OCI-LY7 (cell line): ENCODE measurements around the gene TMC1. TPM values are rescaled to one million over a fixed set of nuclear protein-coding genes. Genes with fewer than 3 reads are reported as not detected.

Experiments used
- BruUV-seq: library from RNA; stranded (reverse); fragments of 400-500 nt; replicated peaks from 2 replicates; lab custom pipeline; 2021; lab: Mats Ljungman, UMichigan
- CTCF ChIA-PET: fragments of 300-600 bp; sonication (Branson Sonifier 250); formaldehyde crosslinking; loops from one replicate; lab custom pipeline; 2022; ENCODE audit warnings: antibody characterized with exemption; ENCODE audit not compliant: unreplicated experiment; lab: Charles Lee
- POLR2A ChIA-PET: fragments of 300-600 bp; sonication (Branson Sonifier 250); formaldehyde crosslinking; loops from one replicate; lab custom pipeline; 2022; ENCODE audit warnings: antibody characterized with exemption; lab: Charles Lee
- DNase-seq: peaks from one replicate; pipeline ENCODE4 v3.0.0-alpha.2; 2015; ENCODE audit warnings: low spot score
- H2AFZ ChIP-seq: fragments of 200-600 bp; sonication (generic), shearing (Covaris generic); 2 replicates; pipeline ENCODE4 v1.6.1; 2014; ENCODE audit warnings: mild to moderate bottlenecking, antibody characterized with exemption, low read length, moderate library complexity
- H3K27ac ChIP-seq: fragments of 200-600 bp; sonication (generic); 2 replicates; pipeline ENCODE4 v1.5.1; 2014; ENCODE audit warnings: mixed run types, low read depth, mild to moderate bottlenecking, moderate library complexity, low read length, inconsistent platforms; ENCODE audit not compliant: poor library complexity, severe bottlenecking
- H3K36me3 ChIP-seq: fragments of 200-600 bp; sonication (generic); 2 replicates; pipeline ENCODE4 v1.6.1; 2014; ENCODE audit warnings: mild to moderate bottlenecking, antibody characterized with exemption, low read length, moderate library complexity, mixed read lengths; ENCODE audit not compliant: insufficient read depth
- H3K4me1 ChIP-seq: fragments of 200-600 bp; sonication (generic); 2 replicates; pipeline ENCODE4 v1.5.1; 2014; ENCODE audit warnings: mild to moderate bottlenecking, low read length; ENCODE audit not compliant: insufficient read depth, poor library complexity, severe bottlenecking
- H3K4me2 ChIP-seq: fragments of 200-600 bp; sonication (generic); 2 replicates; pipeline ENCODE4 v1.6.1; 2014; ENCODE audit warnings: mild to moderate bottlenecking, low read length
- H3K4me3 ChIP-seq: fragments of 200-600 bp; sonication (generic); 2 replicates; pipeline ENCODE4 v1.5.1; 2014; ENCODE audit warnings: mild to moderate bottlenecking, low read depth, low read length; ENCODE audit not compliant: poor library complexity, severe bottlenecking
- H3K79me2 ChIP-seq: fragments of 200-600 bp; sonication (generic); 2 replicates; pipeline ENCODE4 v1.6.1; 2016; ENCODE audit warnings: low read depth, mild to moderate bottlenecking, low read length, moderate library complexity, mixed read lengths; ENCODE audit not compliant: insufficient read depth
- H3K9me2 ChIP-seq: fragments of 200-600 bp; sonication (generic); 2 replicates; pipeline ENCODE4 v1.6.1; 2016; ENCODE audit warnings: mild to moderate bottlenecking, low read length, mixed read lengths; ENCODE audit not compliant: insufficient read depth
- H3K9me3 ChIP-seq: fragments of 200-600 bp; sonication (generic); 2 replicates; pipeline ENCODE4 v1.6.1; 2014; ENCODE audit warnings: mild to moderate bottlenecking, mixed run types, low read length, mixed read lengths
- H4K20me1 ChIP-seq: fragments of 200-600 bp; sonication (generic); 2 replicates; pipeline ENCODE4 v1.6.1; 2014; ENCODE audit warnings: mild to moderate bottlenecking, antibody characterized with exemption, low read length, moderate library complexity, mixed read lengths; ENCODE audit not compliant: insufficient read depth
- CTCF ChIP-seq: fragments of 200-600 bp; sonication (generic); conservative IDR thresholded peaks from 2 replicates; pipeline ENCODE4 v1.5.1; 2014; ENCODE audit warnings: mild to moderate bottlenecking, antibody characterized with exemption, low read length, moderate library complexity, mixed read lengths
- EZH2phosphoT487 ChIP-seq: fragments of 200-600 bp; sonication (generic); IDR thresholded peaks from 2 replicates; pipeline ENCODE4 v1.6.1; 2018; ENCODE audit warnings: low read depth, borderline replicate concordance, mild to moderate bottlenecking, mixed run types, antibody characterized with exemption, low read length, moderate library complexity, mixed read lengths
- intact Hi-C: fragments of 100-400 bp; cut with micrococcal nuclease; formaldehyde crosslinking; loops from one replicate; pipeline ENCODE4 v1.10.0; 2022; ENCODE audit not compliant: unreplicated experiment
- total RNA-seq, 2 experiments: library from RNA; depleted of rRNA in 1 of 2; stranded (reverse); fragments of >200 nt in 1 of 2; shearing (Covaris generic) in 1 of 2; gene quantifications; 2 replicates each; pipeline ENCODE4 v1.2.3, GENCODE V29; 2014 to 2022

Gene TMC1
- total RNA-seq, 2 experiments from 2014 or later: not detected

- intact Hi-C loops: loop anchor here (5.0 kb wide), 1 partner anchor 542 kb away; no protein-coding TSS in a partner anchor
- no peaks in the 10 kb centered on the region for H3K79me2 ChIP-seq
- H4K20me1 ChIP-seq: no peaks in the 10 kb centered on the region
- BruUV-seq: no TSS peak
- no peak overlapping the region for H2AFZ ChIP-seq
- H3K4me2 ChIP-seq: no peak overlapping the region
- ChIA-PET CTCF (no interaction called here), POLR2A (no interaction called here)
- no peaks in the 10 kb centered on the region for H3K4me1 ChIP-seq
- no peaks in the 10 kb centered on the region for H3K36me3 ChIP-seq
- no peak overlapping the region for H3K27ac ChIP-seq
- no peaks in the 10 kb centered on the region for H3K9me3 ChIP-seq
- DNase-seq: no peak
- H3K4me3 ChIP-seq: no peak overlapping the region
- no peaks in the 10 kb centered on the region for H3K9me2 ChIP-seq
- no peak for TF ChIP-seq CTCF
- TF ChIP-seq EZH2phosphoT487: no peak
These were observed 302.6 kb downstream of the TMC1 start for GRCh38 chr9:72823971-72824370.

- no peak overlapping the region for H2AFZ ChIP-seq
- TF ChIP-seq CTCF (no peak), EZH2phosphoT487 (no peak)
- no peaks in the 10 kb centered on the region for H4K20me1 ChIP-seq
- H3K79me2 ChIP-seq: no peaks in the 10 kb centered on the region
- H3K27ac ChIP-seq: no peak overlapping the region
- no peaks in the 10 kb centered on the region for H3K9me3 ChIP-seq
- no peaks in the 10 kb centered on the region for H3K36me3 ChIP-seq
- CTCF ChIA-PET: no interaction called here
- no TSS peak for BruUV-seq
- no peaks in the 10 kb centered on the region for H3K9me2 ChIP-seq
- intact Hi-C loops: no loop called here
- H3K4me2 ChIP-seq: no peak overlapping the region
- no peak for DNase-seq
- POLR2A ChIA-PET: interaction anchor here (1.6 kb wide), 1 partner anchor 8 kb away, joined by 6 read pairs; no protein-coding TSS in a partner anchor
- no peak overlapping the region for H3K4me3 ChIP-seq
- H3K4me1 ChIP-seq: no peaks in the 10 kb centered on the region
These were observed 305.9 kb downstream of the TMC1 start for GRCh38 chr9:72826996-72827949.
